KOPT-K1 (cell line): ENCODE results near the gene ADAMTS14.

ENCODE experiments used
- H3K27ac ChIP-seq: fragments of 200-600 bp; sonication (generic); 2 replicates; pipeline ENCODE4 v1.5.1; 2016; ENCODE audit warnings: antibody characterized with exemption, mild to moderate bottlenecking, low read depth, low read length; ENCODE audit not compliant: poor library complexity, severe bottlenecking
- H3K36me3 ChIP-seq: fragments of 200-600 bp; sonication (generic); 2 replicates; pipeline ENCODE4 v1.5.1; 2017; ENCODE audit warnings: antibody characterized with exemption, mild to moderate bottlenecking, low read length, moderate library complexity; ENCODE audit not compliant: insufficient read depth
- H3K9me3 ChIP-seq: fragments of 200-600 bp; sonication (generic); 2 replicates; pipeline ENCODE4 v1.5.1; 2017; ENCODE audit warnings: antibody characterized with exemption, low read length, mild to moderate bottlenecking; ENCODE audit not compliant: insufficient read depth, poor library complexity, severe bottlenecking

The ADAMTS14 gene

GRCh38 chr10:70795613-70796012 is 123.3 kb downstream of the ADAMTS14 start:
- peaks cover 19% of the 10 kb centered on the region for H3K9me3 ChIP-seq
- H3K27ac ChIP-seq: no peak overlapping the region
- no peaks in the 10 kb centered on the region for H3K36me3 ChIP-seq

- peaks cover 19% of the 10 kb centered on the region for H3K9me3 ChIP-seq
- no peaks in the 10 kb centered on the region for H3K36me3 ChIP-seq
- no peak overlapping the region for H3K27ac ChIP-seq
Observed at GRCh38 chr10:70797840-70798239, 125.5 kb downstream of the ADAMTS14 start.

DNA sequence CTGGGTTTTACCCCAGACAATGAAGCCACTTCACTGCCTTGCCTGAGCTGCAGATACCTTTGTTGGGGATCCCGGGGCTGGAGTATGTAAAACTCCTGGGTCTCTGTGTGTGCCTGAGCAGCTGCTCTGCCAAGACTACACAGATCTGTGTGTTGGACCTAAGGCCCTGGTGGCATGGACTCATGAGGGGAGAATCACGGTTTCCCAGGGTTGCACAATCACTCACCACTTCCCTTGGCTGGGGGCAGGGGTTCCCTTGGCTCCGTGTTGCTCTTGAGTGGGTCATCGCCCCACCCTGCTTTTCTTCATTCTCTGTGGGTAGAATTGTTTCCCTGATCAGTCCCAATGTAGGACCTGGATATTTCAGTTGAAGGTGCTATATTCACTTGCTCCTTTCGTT is 126.8 kb downstream of the ADAMTS14 start:
- Histone ChIP-seq H3K36me3 (no peaks in the 10 kb centered on the region), H3K27ac (no peak overlapping the region), H3K9me3 (peaks cover 19% of the 10 kb centered on the region)

DNA sequence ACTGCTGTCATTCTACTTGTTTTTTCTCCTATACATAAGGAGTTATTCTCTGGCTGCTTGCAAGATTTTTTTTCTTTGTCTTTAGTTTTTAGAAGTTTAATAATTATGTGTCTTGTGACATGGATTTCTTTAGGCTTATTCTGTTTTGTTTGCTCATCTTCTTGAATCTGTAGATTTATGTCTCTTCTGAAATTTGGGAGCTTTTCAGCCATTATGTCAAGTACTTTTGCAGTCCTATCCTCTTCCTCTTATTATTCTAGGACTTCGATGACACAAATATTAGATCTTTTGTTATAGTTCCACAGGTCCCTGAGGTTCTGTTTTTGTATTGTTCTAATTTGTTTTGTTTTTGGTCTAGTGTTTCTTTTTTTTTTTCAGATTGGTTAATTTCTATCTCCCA is 129.5 kb downstream of the ADAMTS14 start:
- Histone ChIP-seq H3K27ac (no peak overlapping the region), H3K36me3 (no peaks in the 10 kb centered on the region), H3K9me3 (peaks cover 15% of the 10 kb centered on the region)

DNA sequence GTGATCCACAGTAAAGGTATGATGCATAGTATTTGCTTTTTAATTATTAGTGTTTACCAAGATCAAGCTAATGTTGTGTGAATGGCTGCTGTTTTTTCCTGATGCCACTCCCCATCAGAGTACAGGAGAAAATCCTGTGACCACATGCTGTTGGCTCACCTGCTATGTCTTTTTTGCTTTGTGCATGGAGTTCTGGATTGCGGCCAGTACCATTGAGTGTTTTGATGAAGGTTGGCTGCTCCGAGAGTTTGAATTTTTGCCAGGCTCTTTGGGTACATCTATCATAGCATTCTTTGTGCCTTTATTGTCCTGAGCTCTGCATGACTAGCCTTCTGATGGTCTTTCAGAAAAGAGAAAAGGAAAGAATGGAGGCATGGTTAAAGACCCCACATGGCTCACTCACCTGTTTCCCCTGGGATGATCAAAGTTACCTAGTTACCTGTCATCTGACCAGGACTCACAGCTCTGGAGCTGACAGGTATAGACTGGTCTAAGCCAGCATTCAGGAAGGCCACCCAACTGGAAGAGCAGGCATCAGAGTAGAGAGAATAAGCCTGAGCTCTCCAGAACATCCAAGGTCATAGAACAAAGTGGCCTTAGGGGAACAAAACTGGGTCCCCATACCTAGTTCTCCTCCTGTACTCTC is 131.6 kb downstream of the ADAMTS14 start:
- no peak overlapping the region for H3K27ac ChIP-seq
- H3K36me3 ChIP-seq: no peaks in the 10 kb centered on the region
- peaks cover 6% of the 10 kb centered on the region for H3K9me3 ChIP-seq

DNA sequence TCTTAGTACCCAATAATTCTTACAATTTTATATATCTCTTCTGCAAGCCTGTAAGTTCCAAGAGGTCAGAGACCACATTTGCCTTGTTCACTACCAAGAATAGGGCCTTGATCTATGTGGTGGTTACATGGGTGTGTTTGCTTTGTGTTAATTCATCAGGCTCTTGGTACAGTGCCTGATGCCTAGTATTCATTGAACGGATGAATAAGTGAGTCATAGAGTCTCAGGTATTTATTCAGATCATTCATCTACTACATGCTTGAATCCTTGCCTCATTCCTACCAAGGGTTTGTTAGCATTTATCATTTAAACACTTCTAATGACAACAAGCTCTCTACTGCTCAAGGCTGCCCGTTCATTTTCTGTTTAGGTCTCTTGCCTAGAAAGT is 132.1 kb downstream of the ADAMTS14 start:
- H3K9me3 ChIP-seq: peaks cover 3% of the 10 kb centered on the region
- no peak overlapping the region for H3K27ac ChIP-seq

DNA sequence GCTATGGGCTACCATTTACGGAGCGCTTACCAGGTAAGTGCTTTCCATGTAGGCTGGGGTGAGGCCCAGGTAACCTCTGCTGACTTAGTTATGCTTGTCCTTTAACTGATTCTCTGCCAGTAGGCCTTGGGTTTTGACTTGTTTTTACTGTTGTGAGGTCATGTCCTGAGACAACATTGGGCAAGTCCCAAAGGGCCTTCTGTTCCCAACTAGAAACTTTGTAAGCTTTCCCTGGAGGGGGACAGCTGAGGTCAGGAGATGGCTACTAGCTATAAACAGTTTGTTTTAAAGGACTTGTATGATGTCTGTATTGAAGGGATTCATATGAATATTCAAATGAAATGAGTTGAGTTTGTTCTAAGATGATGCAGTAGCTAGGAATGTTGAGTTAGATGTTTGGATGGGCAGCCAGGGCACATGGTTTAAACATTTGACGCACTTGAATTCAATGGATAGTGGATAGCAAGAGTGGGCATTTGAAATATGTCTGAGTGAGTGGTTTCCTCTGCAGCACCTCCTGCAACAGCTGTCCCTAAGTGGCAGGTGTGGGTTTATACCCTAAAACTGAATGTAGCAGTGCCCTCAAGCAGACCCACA is 133.4 kb downstream of the ADAMTS14 start:
- H3K36me3 ChIP-seq: no peaks in the 10 kb centered on the region
- no peaks in the 10 kb centered on the region for H3K9me3 ChIP-seq
- H3K27ac ChIP-seq: no peak overlapping the region

More for the DNA sequence above, 132.1 kb downstream of the ADAMTS14 start:
- no peaks in the 10 kb centered on the region for H3K36me3 ChIP-seq

DNA sequence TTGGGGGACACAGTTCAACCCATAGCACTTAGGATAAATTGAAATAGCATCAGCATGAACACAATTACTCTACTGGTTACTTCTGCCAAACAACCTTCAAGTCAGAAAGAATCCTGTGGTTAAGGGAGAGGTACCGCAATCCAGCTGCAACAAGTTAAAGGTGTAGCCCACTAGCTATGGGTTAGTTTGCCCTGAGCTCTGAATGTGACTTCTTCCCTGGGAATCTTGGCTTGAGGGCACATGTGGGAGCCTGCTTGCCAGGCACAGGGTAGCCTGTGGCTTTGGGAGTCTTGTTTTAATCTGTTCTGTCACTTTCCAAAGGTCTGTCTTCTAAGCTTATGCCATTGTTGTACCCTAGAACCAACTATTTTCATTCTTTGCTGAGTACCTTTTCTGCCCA is 134.5 kb downstream of the ADAMTS14 start:
- no peaks in the 10 kb centered on the region for H3K9me3 ChIP-seq
- H3K36me3 ChIP-seq: no peaks in the 10 kb centered on the region
- H3K27ac ChIP-seq: no peak overlapping the region

GRCh38 chr10:70807556-70807955 is 135.2 kb downstream of the ADAMTS14 start:
- H3K9me3 ChIP-seq: no peaks in the 10 kb centered on the region
- no peaks in the 10 kb centered on the region for H3K36me3 ChIP-seq
- no peak overlapping the region for H3K27ac ChIP-seq

DNA sequence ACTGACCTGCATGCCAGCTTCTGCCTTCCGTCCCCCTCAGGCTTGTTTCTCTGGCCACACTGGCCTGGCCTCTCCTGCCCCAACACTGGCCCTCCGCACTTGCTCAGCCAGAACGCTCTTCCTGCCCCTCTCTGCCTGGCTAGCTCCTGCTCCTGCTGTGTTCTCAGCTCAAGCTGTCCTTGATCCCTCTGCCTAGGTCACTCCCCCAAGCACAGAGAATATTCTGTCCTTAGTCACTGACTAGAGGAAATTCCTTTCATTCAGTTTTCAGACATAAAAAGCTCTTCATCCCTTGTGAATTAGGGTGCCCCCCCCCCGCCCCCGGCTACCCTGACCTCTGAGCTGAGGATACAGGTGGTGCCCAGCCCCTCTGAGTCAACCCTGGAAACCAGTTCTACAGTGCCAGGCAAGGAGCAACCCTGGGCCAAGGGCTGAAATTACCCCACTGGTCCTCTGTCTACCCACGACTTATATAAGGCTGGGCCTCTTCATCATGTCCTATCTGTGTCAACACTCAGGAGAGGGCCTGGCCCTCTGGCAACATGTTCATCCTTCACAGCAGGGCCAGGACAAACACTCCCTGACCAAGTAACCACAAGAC is 136.8 kb downstream of the ADAMTS14 start:
- Histone ChIP-seq H3K9me3 (no peaks in the 10 kb centered on the region), H3K27ac (no peak overlapping the region), H3K36me3 (no peaks in the 10 kb centered on the region)

DNA sequence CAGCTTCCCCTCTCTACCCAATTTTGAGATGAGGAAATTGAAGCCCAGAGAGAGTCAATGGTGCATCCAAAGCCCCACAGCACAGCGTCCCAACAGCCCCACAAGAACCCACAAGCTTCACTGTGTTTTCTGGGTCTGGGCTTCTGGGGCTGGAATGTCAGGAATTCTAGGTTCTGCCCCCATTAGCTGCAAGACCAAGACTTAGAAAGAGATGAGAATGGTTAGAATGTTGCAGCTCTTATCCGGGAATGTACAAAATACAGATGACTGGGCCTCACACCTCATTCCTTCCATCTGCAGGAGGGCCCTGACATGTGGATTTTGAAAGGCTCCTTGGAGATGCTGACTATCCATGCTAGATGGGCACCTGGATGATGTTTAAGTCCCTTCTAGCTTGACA is 137.4 kb downstream of the ADAMTS14 start:
- Histone ChIP-seq H3K9me3 (no peaks in the 10 kb centered on the region), H3K36me3 (no peaks in the 10 kb centered on the region), H3K27ac (no peak overlapping the region)

DNA sequence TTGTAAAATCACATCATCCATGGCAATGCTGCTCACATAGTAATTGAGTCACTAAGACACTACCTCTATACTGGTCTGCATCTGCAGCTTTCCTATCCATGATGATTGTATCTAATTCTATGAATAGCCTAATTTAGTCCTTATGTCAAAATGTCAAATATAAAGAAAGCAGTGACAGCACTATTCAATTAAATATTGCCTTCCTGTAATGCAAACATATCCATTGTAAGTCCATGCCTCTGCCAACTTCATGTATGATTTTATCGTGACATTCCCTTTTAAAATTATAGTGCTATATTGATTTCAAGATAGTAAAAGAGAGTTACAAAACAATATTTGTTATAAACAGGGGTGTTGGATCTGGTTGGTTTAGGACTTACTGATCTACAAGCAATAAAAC is 138.7 kb downstream of the ADAMTS14 start:
- no peaks in the 10 kb centered on the region for H3K36me3 ChIP-seq
- H3K27ac ChIP-seq: no peak overlapping the region
- H3K9me3 ChIP-seq: no peaks in the 10 kb centered on the region

GRCh38 chr10:70811881-70812280 is 139.6 kb downstream of the ADAMTS14 start:
- Histone ChIP-seq H3K27ac (no peak overlapping the region), H3K36me3 (no peaks in the 10 kb centered on the region), H3K9me3 (no peaks in the 10 kb centered on the region)
